Thyroid gland (tissue), 4 donors: ENCODE data around the gene POU2F3. TPM values are rescaled to one million over a fixed set of nuclear protein-coding genes. Genes with fewer than 3 reads are reported as not detected.

ENCODE experiments used
- DNase-seq, 2 donors: peaks; one replicate each; pipeline ENCODE4 v3.0.0-alpha.2; 2019
- H3K27ac ChIP-seq, 3 donors: fragments of 200-600 bp; sonication (generic); 1 replicate in 2 of 3; 2 replicates in 1 of 3; pipeline ENCODE4 v1.5.1; 2016 to 2019; ENCODE audit warnings: mild to moderate bottlenecking in 1 of 3, moderate library complexity in 1 of 3
- H3K27me3 ChIP-seq: fragments of 200-600 bp; sonication (generic); one replicate; pipeline ENCODE4 v1.5.1; 2019
- H3K36me3 ChIP-seq, 2 donors: fragments of 200-600 bp; sonication (generic); one replicate each; pipeline ENCODE4 v1.5.1; 2016 to 2019
- H3K4me1 ChIP-seq, 2 donors: fragments of 200-600 bp; sonication (generic); one replicate each; pipeline ENCODE4 v1.5.1; 2017 to 2019
- H3K4me3 ChIP-seq, 3 donors: fragments of 200-600 bp; sonication (generic); replicated peaks in 1 of 3; 1 replicate in 2 of 3; 2 replicates in 1 of 3; pipeline ENCODE4 v1.5.1; 2016; ENCODE audit warnings: mild to moderate bottlenecking in 1 of 3
- H3K9me3 ChIP-seq: fragments of 200-600 bp; sonication (generic); one replicate; pipeline ENCODE4 v1.5.1; 2017
- POLR2A ChIP-seq, 2 donors: fragments of 450-650 bp; IDR thresholded peaks; one replicate each; pipeline ENCODE4 v1.6.1; 2017; ENCODE audit warnings: antibody characterized with exemption in 2 of 2, mild to moderate bottlenecking in 2 of 2, moderate library complexity in 1 of 2
- WGBS, 2 donors: methylation state at CpG; one replicate each; pipeline ENCODE4 v1.1.5; 2017; 5-methylcytosine and 5-hydroxymethylcytosine counted together
- intact Hi-C: fragments of 100-400 bp; cut with DNase I; formaldehyde crosslinking; loops from one replicate; pipeline ENCODE4 v1.15.1; 2023
- total RNA-seq, 4 donors: library from RNA; depleted of rRNA; stranded (reverse); fragments of >200 nt; gene quantifications; one replicate each; pipeline ENCODE4 v1.2.3, GENCODE V29; 2016
- TF ChIP-seq, protein P1 (sequence below), 6 experiments: fragments of 200-600 bp in 3 of 6; fragments of 450-650 bp in 3 of 6; sonication (generic) in 3 of 6; IDR thresholded peaks; one replicate each; pipeline ENCODE4 v1.5.1; 2016 to 2019; ENCODE audit warnings: antibody characterized with exemption in 6 of 6, mild to moderate bottlenecking in 2 of 6, inconsistent platforms in 1 of 6, moderate library complexity in 1 of 6

POU2F3 gene
- total RNA-seq, 4 donors from 2014 or later: 1.2 to 2.3 (median 1.8) TPM

DNA sequence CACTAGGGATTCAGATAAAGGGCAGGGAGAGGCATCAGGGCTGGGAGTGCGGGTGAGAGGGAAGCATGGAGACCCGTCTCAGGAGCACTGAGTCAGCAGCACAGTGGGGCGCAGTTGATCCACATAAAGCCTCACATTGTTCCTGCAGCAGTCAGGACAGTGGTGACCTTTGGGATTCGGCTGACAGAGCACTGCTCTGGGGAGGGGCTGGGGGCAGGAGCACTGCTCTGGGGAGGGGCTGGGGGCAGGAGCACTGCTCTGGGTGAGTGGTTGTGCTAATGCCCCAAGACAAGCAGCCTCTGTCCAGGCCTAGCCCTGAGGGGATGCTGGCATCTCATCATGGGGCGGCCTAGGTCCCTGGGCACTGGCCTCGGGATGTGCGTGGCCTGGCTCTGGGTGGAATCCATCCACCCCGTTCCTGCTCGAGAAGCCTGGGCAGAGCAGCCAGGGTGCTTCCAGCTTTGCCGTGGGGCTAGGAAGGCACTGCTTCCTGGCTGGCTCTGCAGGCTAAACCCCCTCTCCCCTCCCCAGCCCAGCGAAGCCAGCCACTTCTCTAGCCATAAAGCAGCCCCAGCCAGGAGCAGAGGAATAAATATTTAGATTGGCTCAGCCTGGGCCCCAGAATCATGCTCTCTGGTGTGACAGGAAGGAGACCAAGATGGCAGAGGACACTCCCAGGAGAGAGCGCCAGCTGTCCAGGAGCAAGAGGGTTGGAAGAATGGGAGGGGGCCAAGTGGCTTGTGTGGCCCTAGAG is 21.8 kb upstream of the POU2F3 start:
- intact Hi-C loops: no loop called here
- Histone ChIP-seq H3K9me3 (no peaks in the 10 kb centered on the region), H3K27me3 (no peaks in the 10 kb centered on the region), H3K4me1 (peaks cover 0 to 48% of the 10 kb centered on the region in 2 donors), H3K27ac (peak overlapping the region in 2 of 3 donors; percentile 11 to 45), H3K4me3 (no peak overlapping the region), H3K36me3 (no peaks in the 10 kb centered on the region)
- DNase-seq: no peak
- TF ChIP-seq, protein P1, sequence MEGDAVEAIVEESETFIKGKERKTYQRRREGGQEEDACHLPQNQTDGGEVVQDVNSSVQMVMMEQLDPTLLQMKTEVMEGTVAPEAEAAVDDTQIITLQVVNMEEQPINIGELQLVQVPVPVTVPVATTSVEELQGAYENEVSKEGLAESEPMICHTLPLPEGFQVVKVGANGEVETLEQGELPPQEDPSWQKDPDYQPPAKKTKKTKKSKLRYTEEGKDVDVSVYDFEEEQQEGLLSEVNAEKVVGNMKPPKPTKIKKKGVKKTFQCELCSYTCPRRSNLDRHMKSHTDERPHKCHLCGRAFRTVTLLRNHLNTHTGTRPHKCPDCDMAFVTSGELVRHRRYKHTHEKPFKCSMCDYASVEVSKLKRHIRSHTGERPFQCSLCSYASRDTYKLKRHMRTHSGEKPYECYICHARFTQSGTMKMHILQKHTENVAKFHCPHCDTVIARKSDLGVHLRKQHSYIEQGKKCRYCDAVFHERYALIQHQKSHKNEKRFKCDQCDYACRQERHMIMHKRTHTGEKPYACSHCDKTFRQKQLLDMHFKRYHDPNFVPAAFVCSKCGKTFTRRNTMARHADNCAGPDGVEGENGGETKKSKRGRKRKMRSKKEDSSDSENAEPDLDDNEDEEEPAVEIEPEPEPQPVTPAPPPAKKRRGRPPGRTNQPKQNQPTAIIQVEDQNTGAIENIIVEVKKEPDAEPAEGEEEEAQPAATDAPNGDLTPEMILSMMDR (IDR thresholded peaks at IDR 0.05): no peak
- TF ChIP-seq POLR2A (IDR thresholded peaks at IDR 0.05): no peak
- 72 to 81% methylated on average over 5 to 8 of the region's 12 CpGs for whole genome bisulfite sequencing, 2 donors

GRCh38 chr11:120218695-120219033 is 21.3 kb upstream of the POU2F3 start:
- no peaks in the 10 kb centered on the region for H3K27me3 ChIP-seq
- TF ChIP-seq, protein P1 (IDR thresholded peaks at IDR 0.05): no peak
- no peak for TF ChIP-seq POLR2A (IDR thresholded peaks at IDR 0.05)
- no peaks in the 10 kb centered on the region for H3K9me3 ChIP-seq
- no peaks in the 10 kb centered on the region for H3K36me3 ChIP-seq
- WGBS, 2 donors: 70 to 74% methylated on average over 9 to 10 of the region's 10 CpGs
- DNase-seq: no peak
- H3K4me3 ChIP-seq: no peak overlapping the region
- peak overlapping the region in 1 of 3 donors; percentile 11 for H3K27ac ChIP-seq
- peaks cover 0 to 50% of the 10 kb centered on the region in 2 donors for H3K4me1 ChIP-seq
- intact Hi-C loops: no loop called here

DNA sequence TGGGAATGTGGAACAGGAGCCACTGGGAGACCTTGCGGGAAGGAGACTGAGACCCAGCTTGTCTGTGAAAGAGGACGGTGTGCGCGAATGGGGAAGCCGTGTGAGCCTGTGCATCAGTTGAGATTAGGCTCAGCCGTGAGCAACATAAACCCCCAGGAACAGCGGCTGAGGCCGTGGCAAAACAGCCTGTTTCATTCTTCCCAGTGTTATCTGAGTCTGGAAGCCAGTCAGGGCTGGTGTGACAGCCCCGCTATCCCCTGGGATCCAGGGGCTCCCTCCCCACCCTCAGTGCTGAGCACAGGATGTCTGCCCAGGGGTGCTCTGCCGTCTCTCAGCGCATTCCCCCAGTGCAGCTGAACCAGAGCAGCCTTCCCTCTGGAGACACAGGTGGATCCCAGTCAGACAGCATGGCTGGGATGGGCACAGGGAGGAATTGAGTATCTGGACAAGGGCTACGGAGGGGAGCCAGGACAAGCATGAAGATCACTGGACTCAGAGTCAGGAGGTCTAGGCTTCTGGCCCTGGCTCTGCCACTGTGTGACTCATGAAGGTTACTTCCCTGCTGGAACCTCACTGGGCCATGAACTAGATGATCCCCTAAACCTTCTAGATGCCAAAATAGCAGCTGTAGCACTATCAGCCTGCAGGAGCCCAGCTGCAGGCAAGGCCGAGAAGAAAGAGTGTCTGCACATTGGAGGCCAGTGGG is 20.6 kb upstream of the POU2F3 start:
- Histone ChIP-seq H3K27me3 (no peaks in the 10 kb centered on the region), H3K4me3 (no peak overlapping the region), H3K27ac (peak overlapping the region in 2 of 3 donors; percentile 11 to 17), H3K9me3 (no peaks in the 10 kb centered on the region), H3K36me3 (no peaks in the 10 kb centered on the region), H3K4me1 (peaks cover 0 to 57% of the 10 kb centered on the region in 2 donors)
- DNase-seq: no peak
- WGBS, 2 donors: 83 to 89% methylated on average over 8 to 11 of the region's 13 CpGs
- intact Hi-C loops: no loop called here
- no peak for TF ChIP-seq POLR2A (IDR thresholded peaks at IDR 0.05)
- TF ChIP-seq, protein P1 (IDR thresholded peaks at IDR 0.05): no peak

DNA sequence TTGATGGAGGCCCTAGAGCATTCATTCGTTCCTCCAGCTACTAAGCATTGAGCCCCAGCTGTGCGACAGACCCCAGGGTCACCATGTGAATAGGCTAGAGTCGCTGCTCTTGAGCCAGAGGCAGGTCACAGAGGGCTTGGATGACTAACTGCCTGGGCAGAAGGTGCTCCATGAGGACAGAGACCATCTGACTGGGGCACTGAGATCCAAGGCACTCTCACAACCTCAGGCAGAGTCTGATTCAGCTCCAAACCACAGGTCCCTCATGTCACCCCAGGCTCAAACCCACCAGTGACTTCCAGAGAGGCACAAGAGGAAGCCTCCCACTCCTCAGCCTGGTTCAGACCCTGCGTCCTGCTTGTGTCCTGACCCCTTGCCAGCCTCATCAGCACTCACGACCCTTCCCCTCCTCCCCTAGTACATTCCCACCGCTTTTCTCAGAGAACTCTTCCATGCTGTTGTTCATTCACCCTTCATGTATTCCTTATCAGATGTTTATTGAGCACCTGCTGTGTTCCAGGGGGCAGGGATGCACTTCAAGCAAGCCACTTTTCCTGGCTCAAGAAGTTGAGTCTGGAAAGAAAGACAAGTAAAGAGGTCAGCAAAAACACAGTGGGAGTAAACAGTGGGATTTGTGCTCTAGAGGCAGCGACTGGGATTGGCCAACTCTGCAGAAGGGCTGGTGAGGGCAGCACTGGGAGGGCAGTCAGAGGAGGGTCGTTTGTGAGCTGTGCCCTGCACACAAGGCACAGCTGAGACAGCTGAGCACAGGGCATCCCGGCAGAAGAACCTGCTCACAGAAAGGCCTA is 19.8 kb upstream of the POU2F3 start:
- Histone ChIP-seq H3K27ac (no peak overlapping the region), H3K9me3 (no peaks in the 10 kb centered on the region), H3K4me3 (no peak overlapping the region), H3K4me1 (peaks cover 0 to 63% of the 10 kb centered on the region in 2 donors), H3K27me3 (no peaks in the 10 kb centered on the region), H3K36me3 (no peaks in the 10 kb centered on the region)
- intact Hi-C loops: no loop called here
- no peak for DNase-seq
- 59 to 64% methylated on average over 6 to 7 of the region's 9 CpGs for WGBS, 2 donors
- TF ChIP-seq, protein P1 (IDR thresholded peaks at IDR 0.05): no peak
- TF ChIP-seq POLR2A (IDR thresholded peaks at IDR 0.05): no peak
